ENCODE results near the gene TMEM134.

- peak; percentile 39 for TF ChIP-seq CTCF (IDR thresholded peaks at IDR 0.05)
- TF ChIP-seq ZFX (IDR thresholded peaks at IDR 0.05; ENCODE audit: borderline replicate concordance), result no peak
Measured at GRCh38 chr11:67439321-67440228, 29.5 kb downstream of the TMEM134 start.

Measured in 22Rv1 (cell line).